Epithelial cell of proximal tubule (primary cell): ENCODE data around the gene RTP2. TPM values are rescaled to one million over a fixed set of nuclear protein-coding genes. Genes with fewer than 3 reads are reported as not detected.

Experiments used
- DNase-seq: peaks from one replicate; pipeline ENCODE4 v3.0.0-alpha.2; 2011; ENCODE audit warnings: low read depth
- H3K4me3 ChIP-seq: 2 replicates; pipeline ENCODE4 v1.5.1; 2011; ENCODE audit warnings: low read depth, mild to moderate bottlenecking, low read length
- total RNA-seq: library from RNA; depleted of rRNA; stranded (reverse); fragments of >200 nt; gene quantifications from 2 replicates; pipeline ENCODE4 v1.2.3, GENCODE V29; 2015
- TF ChIP-seq, protein P1 (sequence below): conservative IDR thresholded peaks from 2 replicates; pipeline ENCODE4 v1.5.1; 2012; ENCODE audit warnings: low read depth, mild to moderate bottlenecking, low read length

The RTP2 gene
- total RNA-seq, 1 donor from 2014 or later: not detected

GRCh38 chr3:187695449-187695848, 6.9 kb downstream of the RTP2 start:
- H3K4me3 ChIP-seq: no peak overlapping the region
- TF ChIP-seq, protein P1, sequence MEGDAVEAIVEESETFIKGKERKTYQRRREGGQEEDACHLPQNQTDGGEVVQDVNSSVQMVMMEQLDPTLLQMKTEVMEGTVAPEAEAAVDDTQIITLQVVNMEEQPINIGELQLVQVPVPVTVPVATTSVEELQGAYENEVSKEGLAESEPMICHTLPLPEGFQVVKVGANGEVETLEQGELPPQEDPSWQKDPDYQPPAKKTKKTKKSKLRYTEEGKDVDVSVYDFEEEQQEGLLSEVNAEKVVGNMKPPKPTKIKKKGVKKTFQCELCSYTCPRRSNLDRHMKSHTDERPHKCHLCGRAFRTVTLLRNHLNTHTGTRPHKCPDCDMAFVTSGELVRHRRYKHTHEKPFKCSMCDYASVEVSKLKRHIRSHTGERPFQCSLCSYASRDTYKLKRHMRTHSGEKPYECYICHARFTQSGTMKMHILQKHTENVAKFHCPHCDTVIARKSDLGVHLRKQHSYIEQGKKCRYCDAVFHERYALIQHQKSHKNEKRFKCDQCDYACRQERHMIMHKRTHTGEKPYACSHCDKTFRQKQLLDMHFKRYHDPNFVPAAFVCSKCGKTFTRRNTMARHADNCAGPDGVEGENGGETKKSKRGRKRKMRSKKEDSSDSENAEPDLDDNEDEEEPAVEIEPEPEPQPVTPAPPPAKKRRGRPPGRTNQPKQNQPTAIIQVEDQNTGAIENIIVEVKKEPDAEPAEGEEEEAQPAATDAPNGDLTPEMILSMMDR: no peak
- no peak for DNase-seq

DNA sequence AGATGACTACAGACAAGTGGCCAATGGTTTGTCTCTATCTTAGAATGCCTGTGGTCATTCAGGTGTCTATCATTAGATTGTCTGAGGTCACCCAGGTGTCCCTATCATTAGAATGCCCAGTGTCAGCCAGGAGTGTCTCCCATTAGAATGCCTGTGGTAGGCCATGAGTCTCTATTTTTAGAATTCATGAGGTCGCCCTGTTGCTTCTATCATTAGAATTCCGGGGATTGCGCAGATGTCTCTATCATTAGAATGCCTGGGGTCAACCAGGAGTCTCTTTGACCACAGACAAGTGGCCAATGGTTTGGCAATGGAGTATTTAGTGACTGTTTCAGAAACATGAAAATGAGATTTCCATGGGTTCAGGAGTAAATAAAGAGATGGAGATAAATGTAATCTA, 7.6 kb downstream of the RTP2 start:
- TF ChIP-seq, protein P1: no peak
- no peak overlapping the region for H3K4me3 ChIP-seq
- DNase-seq: no peak

DNA sequence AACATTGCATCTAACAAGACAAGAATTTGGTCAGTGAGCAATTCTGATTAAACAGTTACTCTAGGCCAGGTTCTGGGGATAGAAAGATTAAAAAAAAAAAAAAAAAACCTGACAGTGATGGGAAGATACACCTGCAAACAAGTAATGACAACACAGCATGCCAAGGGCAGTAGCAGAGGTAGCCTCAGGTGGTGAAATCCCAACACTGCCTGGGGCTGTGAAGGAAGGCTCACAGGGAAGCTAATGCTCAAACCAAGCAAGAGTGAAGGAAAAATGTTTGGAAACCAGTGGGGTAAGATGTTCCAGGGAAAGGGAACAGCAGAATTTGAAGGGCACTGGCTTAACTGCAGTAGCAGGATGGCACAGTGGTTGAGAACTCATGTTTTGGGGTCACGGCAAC, 8.9 kb downstream of the RTP2 start:
- no peak overlapping the region for H3K4me3 ChIP-seq
- no peak for DNase-seq
- TF ChIP-seq, protein P1: no peak

- H3K4me3 ChIP-seq: no peak overlapping the region
- TF ChIP-seq, protein P1: no peak
- DNase-seq: no peak
Measured at GRCh38 chr3:187689984-187690383, 12.4 kb downstream of the RTP2 start.

GRCh38 chr3:187686621-187687273, 15.6 kb downstream of the RTP2 start:
- no peak for DNase-seq
- TF ChIP-seq, protein P1: no peak

GRCh38 chr3:187685948-187686347, 16.4 kb downstream of the RTP2 start:
- no peak for DNase-seq
- TF ChIP-seq, protein P1: no peak
- no peak overlapping the region for H3K4me3 ChIP-seq

More at GRCh38 chr3:187686621-187687273, 15.6 kb downstream of the RTP2 start:
- H3K4me3 ChIP-seq: no peak overlapping the region

- no peak for DNase-seq
- TF ChIP-seq, protein P1: no peak
- H3K4me3 ChIP-seq: no peak overlapping the region
Measured at GRCh38 chr3:187684880-187685279, 17.5 kb downstream of the RTP2 start.
